GM18517 (cell line): ENCODE data around the gene RNASE13.
"Not testable (repeated sequence)": the region's sequence is repeated elsewhere in the genome, so short reads cannot be mapped to it uniquely, and the experiment has no call there.

ENCODE experiments used
- ATAC-seq: cut with Tn5 transposase; IDR thresholded peaks from one replicate; pipeline ENCODE4 v1.9.1; 2021; ENCODE audit warnings: mild to moderate bottlenecking, moderate library complexity; ENCODE audit not compliant: unreplicated experiment

RNASE13 gene

GRCh38 chr14:21043387-21043973 lies 8.9 kb upstream of the RNASE13 start:
- ATAC-seq, result no peak

- no peak for ATAC-seq
Observed at GRCh38 chr14:21042918-21043317, 8.3 kb upstream of the RNASE13 start.

GRCh38 chr14:21041676-21042433 lies 7.2 kb upstream of the RNASE13 start, which contains the start of gene RNASE7:
RNASE7 (plus strand) TSS chr14:21042362; CDS start chr14:21042993, 631 bp downstream.
- no peak for ATAC-seq

GRCh38 chr14:21040941-21041340 lies 6.3 kb upstream of the RNASE13 start:
- not testable (repeated sequence) for ATAC-seq

- no peak for ATAC-seq
Observed at GRCh38 chr14:21040370-21040925, 5.8 kb upstream of the RNASE13 start.

- ATAC-seq, result no peak
Observed at GRCh38 chr14:21039585-21040369, 5.2 kb upstream of the RNASE13 start.

GRCh38 chr14:21038441-21039422 lies 4.1 kb upstream of the RNASE13 start:
- ATAC-seq, result no peak

- ATAC-seq, result no peak
Observed at GRCh38 chr14:21037156-21037555, 2.5 kb upstream of the RNASE13 start.

- no peak for ATAC-seq
Observed at GRCh38 chr14:21036751-21037150, 2.1 kb upstream of the RNASE13 start.

- ATAC-seq, result no peak
Observed at GRCh38 chr14:21033133-21033698, 1.4 kb downstream of the RNASE13 start.

- no peak for ATAC-seq
Observed at GRCh38 chr14:21032326-21033132, 2.1 kb downstream of the RNASE13 start.

- no peak for ATAC-seq
Observed at GRCh38 chr14:21030531-21030930, 4.1 kb downstream of the RNASE13 start.

GRCh38 chr14:21029917-21030316 lies 4.7 kb downstream of the RNASE13 start, which contains the start of gene TPPP2:
TPPP2 (plus strand) TSS chr14:21030217; CDS start chr14:21030582, 365 bp downstream.
- ATAC-seq, result no peak

GRCh38 chr14:21026988-21027315 lies 7.7 kb downstream of the RNASE13 start:
- no peak for ATAC-seq

- no peak for ATAC-seq
Observed at GRCh38 chr14:21026274-21026987, 8.2 kb downstream of the RNASE13 start.

GRCh38 chr14:21025371-21026273 lies 9.0 kb downstream of the RNASE13 start:
- no peak for ATAC-seq

- ATAC-seq, result no peak
Observed at GRCh38 chr14:21024585-21025370, 9.8 kb downstream of the RNASE13 start, which contains the start of gene NDRG2. NDRG2 (minus strand) TSS chr14:21025061; CDS start chr14:21023315, 1,746 bp downstream.
